HCT116 (cell line): ENCODE results near the gene KCNIP4. TPM values are rescaled to one million over a fixed set of nuclear protein-coding genes. Genes with fewer than 3 reads are reported as not detected.

Source experiments
- ATAC-seq: fragments of 200-7000 bp; cut with Tn5 transposase; 2 replicates; pipeline ENCODE4 v1.9.1; 2020; ENCODE audit warnings: mild to moderate bottlenecking, moderate library complexity
- BruUV-seq: library from RNA; stranded (reverse); fragments of 400-500 nt; replicated peaks from 2 replicates; lab custom pipeline; 2021; lab: Mats Ljungman, UMichigan
- CTCF ChIA-PET: fragments of 300-600 bp; sonication (Branson Sonifier 250); formaldehyde crosslinking; loops from one replicate; lab custom pipeline; 2021; ENCODE audit warnings: antibody characterized with exemption; lab: Charles Lee
- POLR2A ChIA-PET: fragments of 300-600, 350-600 bp; sonication (Branson Sonifier 250); formaldehyde crosslinking; loops from one replicate; lab custom pipeline; 2021; ENCODE audit warnings: antibody characterized with exemption; lab: Charles Lee
- RAD21 ChIA-PET, 2 experiments: fragments of 300-600 bp; sonication (Branson Sonifier 250); formaldehyde crosslinking; loops; one replicate each; lab custom pipeline; 2023; ENCODE audit warnings: low total read pairs in 2 of 2; ENCODE audit not compliant: uncharacterized antibody in 2 of 2, unreplicated experiment in 2 of 2, low non-redundant PET in 1 of 2; lab: Charles Lee
- DNase-seq: peaks from one replicate; pipeline ENCODE4 v3.0.0-alpha.2; 2010; ENCODE audit warnings: low read depth, low spot score
- H2AFZ ChIP-seq: fragments of 200-600 bp; shearing (Covaris generic), sonication (generic); 2 replicates; pipeline ENCODE4 v1.6.1; 2017; ENCODE audit warnings: low read depth, mixed run types, mixed read lengths, antibody characterized with exemption, low read length; ENCODE audit not compliant: poor library complexity, severe bottlenecking
- H3K27ac ChIP-seq: 2 replicates; pipeline ENCODE4 v1.5.1; 2012; ENCODE audit warnings: low read depth, low read length
- H3K27me3 ChIP-seq: fragments of 200-600 bp; sonication (generic); 2 replicates; pipeline ENCODE4 v1.6.1; 2016; ENCODE audit warnings: mixed run types, low read length, mixed read lengths; ENCODE audit not compliant: insufficient read depth
- H3K36me3 ChIP-seq, 2 experiments: fragments of 200-500 bp in 1 of 2; fragments of 200-600 bp in 1 of 2; sonication (Bioruptor generic) in 1 of 2; sonication (generic) in 1 of 2; 2 replicates each; pipeline versions ENCODE4 v1.5.1 to v1.6.1; 2014 to 2016; ENCODE audit warnings: low read length in 2 of 2, inconsistent platforms in 1 of 2, mixed read lengths in 1 of 2, mixed run types in 1 of 2; ENCODE audit not compliant: insufficient read depth in 2 of 2, control insufficient read depth in 1 of 2
- H3K4me1 ChIP-seq, 2 experiments: fragments of 200-600 bp in 1 of 2; sonication (generic) in 1 of 2; 2 replicates each; pipeline versions ENCODE4 v1.5.1 to v1.6.1; 2012 to 2017; ENCODE audit warnings: low read length in 2 of 2, inconsistent platforms in 1 of 2, mild to moderate bottlenecking in 1 of 2, mixed read lengths in 1 of 2, mixed run types in 1 of 2, moderate library complexity in 1 of 2; ENCODE audit not compliant: insufficient read depth in 2 of 2, control insufficient read depth in 1 of 2
- H3K4me2 ChIP-seq: fragments of 200-600 bp; sonication (generic); 2 replicates; pipeline ENCODE4 v1.6.1; 2017; ENCODE audit warnings: mixed run types, low read length, mixed read lengths
- H3K4me3 ChIP-seq, 2 experiments: fragments of 200-600 bp in 1 of 2; sonication (generic) in 1 of 2; replicated peaks in 1 of 2; 2 replicates each; pipeline ENCODE4 v1.5.1; 2011 to 2016; ENCODE audit warnings: low read length in 2 of 2, control low read depth in 1 of 2, low read depth in 1 of 2, mild to moderate bottlenecking in 1 of 2, mixed read lengths in 1 of 2, mixed run types in 1 of 2
- H3K79me2 ChIP-seq: fragments of 200-600 bp; sonication (generic); 2 replicates; pipeline ENCODE4 v1.6.1; 2017; ENCODE audit warnings: mild to moderate bottlenecking, mixed run types, low read length, moderate library complexity, mixed read lengths; ENCODE audit not compliant: insufficient read depth
- H3K9ac ChIP-seq: fragments of 200-600 bp; sonication (generic); 2 replicates; pipeline ENCODE4 v1.6.1; 2016; ENCODE audit warnings: low read length, mixed read lengths
- H3K9me2 ChIP-seq: fragments of 200-600 bp; sonication (generic), shearing (Covaris generic); 2 replicates; pipeline ENCODE4 v1.6.1; 2017; ENCODE audit warnings: mixed run types, mild to moderate bottlenecking, moderate library complexity; ENCODE audit not compliant: insufficient read depth
- H3K9me3 ChIP-seq, 2 experiments: fragments of 200-500 bp in 1 of 2; fragments of 200-600 bp in 1 of 2; sonication (Bioruptor generic) in 1 of 2; sonication (generic) in 1 of 2; 2 replicates each; pipeline ENCODE4 v1.6.1; 2014 to 2017; ENCODE audit warnings: low read length in 2 of 2, mixed read lengths in 2 of 2, inconsistent platforms in 1 of 2, low read depth in 1 of 2, mild to moderate bottlenecking in 1 of 2, mixed run types in 1 of 2, moderate library complexity in 1 of 2; ENCODE audit not compliant: control insufficient read depth in 1 of 2, insufficient read depth in 1 of 2
- H4K20me1 ChIP-seq: fragments of 200-600 bp; sonication (generic), shearing (Covaris generic); 2 replicates; pipeline ENCODE4 v1.6.1; 2017; ENCODE audit warnings: mixed run types, mild to moderate bottlenecking, moderate library complexity; ENCODE audit not compliant: insufficient read depth
- CBX3 ChIP-seq: IDR thresholded peaks from 2 replicates; pipeline ENCODE4 v1.6.1; 2012; ENCODE audit warnings: low read depth
- CEBPB ChIP-seq: IDR thresholded peaks from 2 replicates; pipeline ENCODE4 v1.6.1; 2012; ENCODE audit warnings: low read depth
- CTCF ChIP-seq, 3 experiments: fragments of 200-600 bp in 1 of 3; sonication (generic) in 1 of 3; IDR thresholded peaks in 2 of 3; conservative IDR thresholded peaks in 1 of 3; 2 replicates each; pipeline ENCODE4 v1.5.1; 2012 to 2017; ENCODE audit warnings: low read depth in 2 of 3, low read length in 2 of 3, antibody characterized with exemption in 1 of 3, borderline replicate concordance in 1 of 3, control low read depth in 1 of 3, mild to moderate bottlenecking in 1 of 3, mixed read lengths in 1 of 3, mixed run types in 1 of 3, moderate library complexity in 1 of 3; ENCODE audit not compliant: insufficient read depth in 1 of 3
- EZH2phosphoT487 ChIP-seq: fragments of 200-600 bp; IDR thresholded peaks from 2 replicates; pipeline ENCODE4 v1.6.1; 2018; ENCODE audit warnings: antibody characterized with exemption, borderline replicate concordance
- FOSL1 ChIP-seq: IDR thresholded peaks from 2 replicates; pipeline ENCODE4 v1.6.1; 2012; ENCODE audit warnings: low read depth
- JUND ChIP-seq: IDR thresholded peaks from 2 replicates; pipeline ENCODE4 v1.6.1; 2012
- REST ChIP-seq: IDR thresholded peaks from 2 replicates; pipeline ENCODE4 v1.6.1; 2012; ENCODE audit warnings: low read depth
- SIN3A ChIP-seq: IDR thresholded peaks from 2 replicates; pipeline ENCODE4 v1.6.1; 2012; ENCODE audit warnings: low read depth
- SP1 ChIP-seq: IDR thresholded peaks from 2 replicates; pipeline ENCODE4 v1.6.1; 2012; ENCODE audit warnings: low read depth
- TCF7L2 ChIP-seq: IDR thresholded peaks from 2 replicates; pipeline ENCODE4 v1.7.0; 2011; ENCODE audit warnings: borderline replicate concordance, inconsistent platforms; ENCODE audit not compliant: insufficient read depth, insufficient read length; ENCODE audit errors: extremely low read depth
- YY1 ChIP-seq: IDR thresholded peaks from 2 replicates; pipeline ENCODE4 v1.6.1; 2011; ENCODE audit warnings: low read length, low read depth, moderate library complexity, mild to moderate bottlenecking; ENCODE audit not compliant: insufficient replicate concordance; ENCODE audit errors: extremely low read depth
- ZBTB33 ChIP-seq: IDR thresholded peaks from 2 replicates; pipeline ENCODE4 v1.6.1; 2011; ENCODE audit warnings: mild to moderate bottlenecking, low read length, moderate library complexity; ENCODE audit not compliant: insufficient replicate concordance; ENCODE audit errors: extremely low read depth
- ZNF274 ChIP-seq: fragments of 200-500 bp; sonication (Bioruptor generic); IDR thresholded peaks from 2 replicates; pipeline ENCODE4 v1.6.1; 2014; ENCODE audit warnings: mild to moderate bottlenecking, low read depth, low read length, inconsistent platforms
- intact Hi-C: fragments of 100-400 bp; cut with micrococcal nuclease; formaldehyde crosslinking; loops from 2 replicates; pipeline ENCODE4 v1.10.0; 2022
- total RNA-seq: library from RNA; stranded (reverse); gene quantifications from one replicate; pipeline ENCODE4 v1.2.1, GENCODE V29; 2021; ENCODE audit not compliant: unreplicated experiment

The KCNIP4 gene
- total RNA-seq, 1 experiment from 2014 or later, result not detected

- Histone ChIP-seq H3K9me2 (no peaks in the 10 kb centered on the region), H3K9me3 (no peaks in the 10 kb centered on the region), H3K4me3 (no peak overlapping the region), H3K9ac (no peak overlapping the region), H3K79me2 (peaks cover 5% of the 10 kb centered on the region), H3K36me3 (peaks cover 16% of the 10 kb centered on the region in 2 experiments; a peak in 3 of 4 replicates), H3K4me1 (no peaks in the 10 kb centered on the region), H2AFZ (no peak overlapping the region), H3K4me2 (no peak overlapping the region), H3K27me3 (no peaks in the 10 kb centered on the region), H4K20me1 (no peaks in the 10 kb centered on the region), H3K27ac (no peak overlapping the region)
- ATAC-seq (no peak), DNase-seq (no peak)
- intact Hi-C loops, result no loop called here
- TF ChIP-seq JUND (no peak), YY1 (no peak)
- ChIA-PET POLR2A (no interaction called here), CTCF (no interaction called here), RAD21 (no interaction called here)
- no TSS peak for BruUV-seq
Observed at GRCh38 chr4:20723019-20723418, 1225.6 kb downstream of the KCNIP4 start.

- no peak for ATAC-seq
- BruUV-seq, result no TSS peak
- RAD21 ChIA-PET, result no interaction called here
- TF ChIP-seq SIN3A (no peak), CEBPB (no peak), CBX3 (no peak), CTCF (IDR thresholded peaks at IDR 0.05 in 2 of 3, conservative IDR thresholded peaks at IDR 0.05 in 1 of 3; ENCODE audit: borderline replicate concordance in 1 of 3, insufficient read depth in 1 of 3, low read depth in 2 of 3, low read length in 2 of 3) (no peak), SP1 (no peak), ZBTB33 (no peak), EZH2phosphoT487 (no peak), REST (no peak), YY1 (no peak), ZNF274 (no peak), TCF7L2 (no peak), FOSL1 (no peak)
Observed at GRCh38 chr4:20711335-20711734, 1237.2 kb downstream of the KCNIP4 start.

More at GRCh38 chr4:20711335-20711734, 1237.2 kb downstream of the KCNIP4 start:
- H3K27me3 ChIP-seq, result no peaks in the 10 kb centered on the region
- H3K36me3 ChIP-seq, result peaks cover 9 to 20% of the 10 kb centered on the region in 2 experiments
- no peaks in the 10 kb centered on the region for H3K9me3 ChIP-seq
- POLR2A ChIA-PET, result no interaction called here
- H3K9me2 ChIP-seq, result no peaks in the 10 kb centered on the region
- H3K27ac ChIP-seq, result no peak overlapping the region
- H3K4me1 ChIP-seq, result no peaks in the 10 kb centered on the region
- intact Hi-C loops, result no loop called here
- DNase-seq, result no peak
- no peaks in the 10 kb centered on the region for H3K79me2 ChIP-seq
- H3K4me3 ChIP-seq, result no peak overlapping the region
- CTCF ChIA-PET, result no interaction called here
- no peak overlapping the region for H3K9ac ChIP-seq
- H2AFZ ChIP-seq, result no peak overlapping the region
- H3K4me2 ChIP-seq, result no peak overlapping the region
- no peaks in the 10 kb centered on the region; the same call in 1 of the 2 replicates for H4K20me1 ChIP-seq
